ENCODE results near the gene DDX1. TPM values are rescaled to one million over a fixed set of nuclear protein-coding genes. Genes with fewer than 3 reads are reported as not detected.

Gene DDX1
- total RNA-seq, 1 experiment from 2014 or later, result 106 TPM

- H3K4me3 Mint-ChIP-seq (ENCODE audit: low read depth, unreplicated experiment), result no peak overlapping the region
- no peak for DNase-seq
- intact Hi-C loops (cut with micrococcal nuclease; ENCODE audit: unreplicated experiment), result no loop called here
- no peaks in the 10 kb centered on the region for H3K9me3 Mint-ChIP-seq (ENCODE audit: low read depth, unreplicated experiment)
- TF ChIP-seq, protein P1, sequence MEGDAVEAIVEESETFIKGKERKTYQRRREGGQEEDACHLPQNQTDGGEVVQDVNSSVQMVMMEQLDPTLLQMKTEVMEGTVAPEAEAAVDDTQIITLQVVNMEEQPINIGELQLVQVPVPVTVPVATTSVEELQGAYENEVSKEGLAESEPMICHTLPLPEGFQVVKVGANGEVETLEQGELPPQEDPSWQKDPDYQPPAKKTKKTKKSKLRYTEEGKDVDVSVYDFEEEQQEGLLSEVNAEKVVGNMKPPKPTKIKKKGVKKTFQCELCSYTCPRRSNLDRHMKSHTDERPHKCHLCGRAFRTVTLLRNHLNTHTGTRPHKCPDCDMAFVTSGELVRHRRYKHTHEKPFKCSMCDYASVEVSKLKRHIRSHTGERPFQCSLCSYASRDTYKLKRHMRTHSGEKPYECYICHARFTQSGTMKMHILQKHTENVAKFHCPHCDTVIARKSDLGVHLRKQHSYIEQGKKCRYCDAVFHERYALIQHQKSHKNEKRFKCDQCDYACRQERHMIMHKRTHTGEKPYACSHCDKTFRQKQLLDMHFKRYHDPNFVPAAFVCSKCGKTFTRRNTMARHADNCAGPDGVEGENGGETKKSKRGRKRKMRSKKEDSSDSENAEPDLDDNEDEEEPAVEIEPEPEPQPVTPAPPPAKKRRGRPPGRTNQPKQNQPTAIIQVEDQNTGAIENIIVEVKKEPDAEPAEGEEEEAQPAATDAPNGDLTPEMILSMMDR (IDR thresholded peaks at IDR 0.05; ENCODE audit: unreplicated experiment), result no peak
- CTCF ChIA-PET, result no interaction called here
- BruUV-seq (replicated peaks), result no TSS peak
- no peak overlapping the region for H3K27ac Mint-ChIP-seq (ENCODE audit: unreplicated experiment)
- no peaks in the 10 kb centered on the region for H3K4me1 Mint-ChIP-seq (ENCODE audit: low read depth, unreplicated experiment)
- peaks cover 60% of the 10 kb centered on the region for H3K27me3 Mint-ChIP-seq (ENCODE audit: unreplicated experiment)
- H3K36me3 Mint-ChIP-seq (ENCODE audit: insufficient read depth, unreplicated experiment), result no peaks in the 10 kb centered on the region
Measured at GRCh38 chr2:15657759-15658158, 66.1 kb downstream of the DDX1 start.

DNA sequence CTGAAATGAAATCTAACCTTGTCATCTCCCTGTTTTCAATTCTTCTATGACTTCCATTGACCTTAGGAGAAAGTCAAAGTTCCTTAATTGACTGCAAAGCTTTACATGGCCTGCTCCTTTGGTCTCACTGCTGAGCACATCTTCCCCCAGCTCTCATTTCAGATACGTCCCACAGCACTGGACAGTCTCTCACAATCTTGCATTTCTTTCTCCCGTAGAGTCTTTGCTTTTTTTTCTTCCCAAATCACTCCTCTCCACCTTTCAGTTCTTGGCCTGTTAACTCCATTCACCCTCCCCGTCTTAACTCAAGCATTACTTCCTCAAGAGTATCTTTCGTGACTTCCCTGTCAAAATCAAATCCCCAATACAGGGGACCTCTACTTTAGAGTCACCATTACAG, 67.2 kb downstream of the DDX1 start:
- intact Hi-C loops (cut with micrococcal nuclease; ENCODE audit: unreplicated experiment), result no loop called here
- Mint-ChIP-seq H3K27me3 (ENCODE audit: unreplicated experiment) (peaks cover 50% of the 10 kb centered on the region), H3K4me1 (ENCODE audit: low read depth, unreplicated experiment) (no peaks in the 10 kb centered on the region), H3K4me3 (ENCODE audit: low read depth, unreplicated experiment) (no peak overlapping the region), H3K9me3 (ENCODE audit: low read depth, unreplicated experiment) (no peaks in the 10 kb centered on the region), H3K36me3 (ENCODE audit: insufficient read depth, unreplicated experiment) (no peaks in the 10 kb centered on the region), H3K27ac (ENCODE audit: unreplicated experiment) (no peak overlapping the region)
- CTCF ChIA-PET, result no interaction called here
- BruUV-seq (replicated peaks), result no TSS peak
- DNase-seq, result no peak
- TF ChIP-seq, protein P1 (IDR thresholded peaks at IDR 0.05; ENCODE audit: unreplicated experiment), result no peak

DNA sequence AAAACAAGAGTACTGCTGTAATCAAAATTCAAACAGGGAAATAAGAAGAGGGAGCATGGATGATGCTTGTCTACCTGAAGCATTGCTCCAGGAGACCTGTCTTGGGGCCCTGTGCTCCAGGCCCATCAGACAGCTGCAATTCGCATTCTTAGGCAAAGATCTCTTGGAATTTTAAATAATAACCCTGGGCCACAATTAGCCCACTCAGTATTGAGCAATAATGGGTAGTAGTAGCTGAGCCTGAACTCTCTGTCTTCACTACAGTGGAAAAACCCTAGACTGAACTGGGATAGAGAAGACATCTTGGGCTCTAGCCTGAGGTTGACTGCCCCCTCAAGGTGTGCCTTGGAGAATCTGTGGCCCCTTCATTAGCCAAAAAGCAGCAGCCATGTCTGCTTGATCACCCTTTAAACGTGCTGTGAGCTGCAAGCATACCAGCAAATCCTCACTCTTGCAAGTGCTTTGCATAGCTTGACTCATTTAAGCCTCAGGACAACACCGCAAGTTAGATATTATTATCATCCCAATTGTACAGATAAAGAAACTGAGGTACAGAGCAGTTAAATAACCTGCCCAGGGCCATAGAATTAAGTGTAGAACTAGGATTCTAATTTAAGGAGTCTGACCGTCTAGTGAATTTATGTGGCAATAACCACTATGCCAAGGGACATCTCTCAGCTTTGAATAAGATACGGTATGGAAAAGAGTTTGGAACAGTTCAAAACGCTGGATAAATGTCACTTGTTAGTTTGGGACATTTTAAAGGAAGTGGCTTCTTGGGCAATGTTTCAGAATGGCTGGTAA, 69.0 kb downstream of the DDX1 start:
- no TSS peak for BruUV-seq (replicated peaks)
- DNase-seq, result no peak
- H3K27ac Mint-ChIP-seq (ENCODE audit: unreplicated experiment), result no peak overlapping the region
- H3K4me1 Mint-ChIP-seq (ENCODE audit: low read depth, unreplicated experiment), result no peaks in the 10 kb centered on the region
- intact Hi-C loops (cut with micrococcal nuclease; ENCODE audit: unreplicated experiment), result no loop called here
- TF ChIP-seq, protein P1 (IDR thresholded peaks at IDR 0.05; ENCODE audit: unreplicated experiment), result no peak
- no peaks in the 10 kb centered on the region for H3K9me3 Mint-ChIP-seq (ENCODE audit: low read depth, unreplicated experiment)
- CTCF ChIA-PET, result no interaction called here
- no peak overlapping the region for H3K4me3 Mint-ChIP-seq (ENCODE audit: low read depth, unreplicated experiment)
- H3K36me3 Mint-ChIP-seq (ENCODE audit: insufficient read depth, unreplicated experiment), result no peaks in the 10 kb centered on the region
- H3K27me3 Mint-ChIP-seq (ENCODE audit: unreplicated experiment), result peaks cover 32% of the 10 kb centered on the region

DNA sequence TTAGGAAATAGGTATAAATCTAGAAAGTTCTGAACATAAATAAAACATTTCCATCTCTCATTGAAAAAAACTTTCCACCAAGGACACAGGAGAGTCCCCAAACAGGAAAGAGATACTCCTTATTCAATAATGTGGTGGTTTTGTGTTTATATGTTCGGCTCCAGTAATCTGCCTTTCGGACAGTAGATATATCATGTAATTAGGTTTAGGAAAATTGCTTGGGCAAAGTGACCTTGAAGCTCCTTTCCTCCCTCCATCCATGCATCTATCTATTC, 69.6 kb downstream of the DDX1 start:
- Mint-ChIP-seq H3K27ac (ENCODE audit: unreplicated experiment) (no peak overlapping the region), H3K4me1 (ENCODE audit: low read depth, unreplicated experiment) (no peaks in the 10 kb centered on the region), H3K27me3 (ENCODE audit: unreplicated experiment) (peaks cover 27% of the 10 kb centered on the region), H3K36me3 (ENCODE audit: insufficient read depth, unreplicated experiment) (no peaks in the 10 kb centered on the region), H3K9me3 (ENCODE audit: low read depth, unreplicated experiment) (no peaks in the 10 kb centered on the region), H3K4me3 (ENCODE audit: low read depth, unreplicated experiment) (no peak overlapping the region)
- CTCF ChIA-PET, result no interaction called here
- TF ChIP-seq, protein P1 (IDR thresholded peaks at IDR 0.05; ENCODE audit: unreplicated experiment), result no peak
- BruUV-seq (replicated peaks), result no TSS peak
- intact Hi-C loops (cut with micrococcal nuclease; ENCODE audit: unreplicated experiment), result no loop called here
- DNase-seq, result no peak

Data from Calu3 (cell line).